AG04449 (cell line): ENCODE data around the gene RETN.

Experiments
- CTCF ChIA-PET: fragments of 350-600 bp; formaldehyde crosslinking; extraction: SDS; loops from one replicate; lab custom pipeline; 2021; ENCODE audit warnings: antibody characterized with exemption; lab: Yijun Ruan, JAX
- POLR2A ChIA-PET: fragments of 400-600, 350-600 bp; formaldehyde crosslinking; extraction: SDS; loops from one replicate; lab custom pipeline; 2020; ENCODE audit warnings: antibody characterized with exemption, inconsistent platforms; lab: Yijun Ruan, JAX
- DNase-seq: peaks from one replicate; pipeline ENCODE4 v3.0.0-alpha.2; 2010; ENCODE audit warnings: low read depth, low spot score
- H3K4me3 ChIP-seq: 2 replicates; pipeline ENCODE4 v1.5.1; 2011; ENCODE audit warnings: low read depth, mild to moderate bottlenecking, control low read depth, low read length
- CTCF ChIP-seq: IDR thresholded peaks from one replicate; pipeline ENCODE4 v1.5.1; 2011; ENCODE audit warnings: mild to moderate bottlenecking, moderate library complexity, low read length, control low read depth, inconsistent platforms; ENCODE audit not compliant: insufficient read depth; ENCODE audit errors: missing control alignments

The RETN gene

GRCh38 chr19:7715671-7716070, 46.8 kb downstream of the RETN start:
- no peak for DNase-seq
- ChIA-PET POLR2A (no interaction called here), CTCF (interaction anchor here (0.9 to 1.4 kb wide), 3 partner anchors 19 to 84 kb away, joined by 3 to 5 read pairs (median 3); partner anchors contain the start of gene TRAPPC5)
- TF ChIP-seq CTCF: no peak
- no peak overlapping the region for H3K4me3 ChIP-seq

GRCh38 chr19:7716762-7717161, 47.9 kb downstream of the RETN start:
- no peak overlapping the region for H3K4me3 ChIP-seq
- TF ChIP-seq CTCF: no peak
- ChIA-PET POLR2A (no interaction called here), CTCF (interaction anchor here (1.4 kb wide), 2 partner anchors 36 to 83 kb away, joined by 3 to 5 read pairs; partner anchors contain the start of gene TRAPPC5)
- DNase-seq: no peak

- ChIA-PET POLR2A (no interaction called here), CTCF (no interaction called here)
- no peak for TF ChIP-seq CTCF
- DNase-seq: no peak
- no peak overlapping the region for H3K4me3 ChIP-seq
Measured at GRCh38 chr19:7718668-7719067, 49.8 kb downstream of the RETN start.
